Activated CD4-positive, alpha-beta T cell treated with anti-CD3 and anti-CD28 coated beads, Interleukin-2, Interleukin-6, amounts not matched to agents 100 ng/mL and 50 ng/mL, durations not matched to agents 16 hours and 8 hours (primary cell): Measurements from ENCODE around the gene NPFFR1.

Experiments used
- DNase-seq: peaks from one replicate; pipeline ENCODE4 v3.0.0-alpha.2; 2020

NPFFR1 gene

DNA sequence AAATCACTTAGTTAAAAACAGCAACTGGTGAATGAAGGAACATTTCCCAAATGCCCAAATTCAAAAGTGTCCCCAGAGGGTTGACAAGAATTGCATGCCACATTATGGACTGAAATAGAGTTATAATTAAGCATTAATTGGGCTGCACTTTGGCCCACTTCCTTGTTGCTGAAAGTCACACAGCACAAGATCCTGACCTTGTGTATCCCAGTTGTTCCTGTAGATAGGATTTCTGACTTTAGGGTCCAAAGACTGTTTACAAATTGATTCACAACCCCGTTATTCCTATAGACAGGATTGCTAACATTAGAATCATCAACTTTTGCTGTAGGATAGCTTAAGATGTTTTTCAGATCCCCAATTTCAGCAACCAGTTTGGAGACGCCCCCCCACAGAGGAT is 31.5 kb upstream of the NPFFR1 start:
- DNase-seq, result no peak

DNA sequence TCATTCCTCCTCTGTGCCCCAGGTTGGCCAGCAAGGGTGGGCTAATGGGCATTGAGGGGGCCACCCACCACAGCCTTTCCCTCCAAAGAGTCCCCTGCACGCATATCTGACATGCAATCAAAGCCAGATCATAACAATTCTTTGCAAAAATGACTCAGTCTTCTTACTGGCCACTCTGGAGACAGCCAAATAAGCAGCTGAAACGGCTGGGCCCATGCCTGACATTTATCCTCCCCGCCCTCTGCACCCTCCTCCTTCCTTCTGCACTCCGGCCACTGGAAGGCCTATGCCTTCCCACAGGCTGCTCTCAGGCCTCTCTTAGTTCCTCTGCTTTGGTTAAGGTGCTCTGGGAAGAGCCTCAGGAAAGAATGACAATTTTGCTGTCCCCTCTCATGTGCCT is 29.2 kb upstream of the NPFFR1 start:
- DNase-seq, result no peak

DNA sequence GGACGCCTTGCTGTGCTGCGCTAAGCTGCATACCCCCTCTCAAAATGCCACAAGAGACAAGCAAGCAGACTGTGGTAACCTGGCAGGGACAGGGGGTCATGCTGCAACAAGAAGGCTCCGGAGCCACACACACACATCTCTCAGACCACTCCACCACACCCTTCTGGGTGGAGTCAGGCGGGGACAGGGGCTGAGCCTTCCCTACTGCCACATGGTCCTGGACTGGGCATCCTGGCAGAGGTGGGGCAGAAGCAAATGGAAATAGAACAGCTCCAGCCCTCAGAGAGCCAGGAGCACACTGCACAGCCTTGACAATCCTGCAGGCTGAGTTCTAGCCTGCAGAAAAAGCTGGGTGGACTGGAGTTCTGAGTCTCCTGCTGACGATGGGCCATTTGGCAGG is 28.4 kb upstream of the NPFFR1 start:
- DNase-seq, result no peak

DNA sequence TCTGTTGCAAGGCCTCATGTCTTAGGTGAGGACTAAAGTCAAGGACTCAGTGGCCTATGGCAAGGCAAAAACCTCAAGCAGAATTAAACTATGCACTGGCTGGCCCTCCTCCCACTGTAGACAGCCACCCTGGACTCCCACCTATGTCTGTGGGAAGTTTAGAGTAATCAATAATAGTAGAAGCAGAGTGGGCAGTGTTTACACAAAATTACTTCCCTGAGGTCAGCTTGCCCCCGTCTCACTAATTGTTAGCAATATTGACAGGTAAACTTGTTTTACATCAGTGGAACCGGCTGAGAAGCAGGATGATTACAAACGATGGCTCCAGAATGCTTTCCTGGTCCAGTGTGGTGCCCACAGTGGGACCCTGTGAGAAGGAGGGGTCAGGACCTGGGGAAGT is 27.9 kb upstream of the NPFFR1 start:
- DNase-seq, result no peak

DNA sequence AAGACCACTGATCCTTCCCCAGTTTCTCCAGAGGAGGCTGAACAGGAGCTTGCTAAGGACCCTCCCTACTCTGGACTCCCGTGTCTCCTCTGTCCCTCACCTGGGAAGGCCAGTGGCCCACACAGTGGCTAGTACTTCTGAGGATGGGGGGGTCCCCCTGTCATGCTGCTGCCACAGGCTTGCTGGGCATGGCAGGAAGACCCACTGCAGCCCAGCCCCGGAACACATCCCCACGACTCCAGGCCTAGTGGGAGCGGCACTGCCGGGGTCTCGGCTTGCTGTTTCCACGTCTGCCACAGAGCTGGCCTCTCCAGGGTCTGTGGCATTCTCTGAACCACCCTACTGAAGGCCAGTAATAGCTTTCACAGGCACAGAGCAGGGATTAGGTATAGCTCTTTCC is 25.9 kb upstream of the NPFFR1 start:
- no peak for DNase-seq

DNA sequence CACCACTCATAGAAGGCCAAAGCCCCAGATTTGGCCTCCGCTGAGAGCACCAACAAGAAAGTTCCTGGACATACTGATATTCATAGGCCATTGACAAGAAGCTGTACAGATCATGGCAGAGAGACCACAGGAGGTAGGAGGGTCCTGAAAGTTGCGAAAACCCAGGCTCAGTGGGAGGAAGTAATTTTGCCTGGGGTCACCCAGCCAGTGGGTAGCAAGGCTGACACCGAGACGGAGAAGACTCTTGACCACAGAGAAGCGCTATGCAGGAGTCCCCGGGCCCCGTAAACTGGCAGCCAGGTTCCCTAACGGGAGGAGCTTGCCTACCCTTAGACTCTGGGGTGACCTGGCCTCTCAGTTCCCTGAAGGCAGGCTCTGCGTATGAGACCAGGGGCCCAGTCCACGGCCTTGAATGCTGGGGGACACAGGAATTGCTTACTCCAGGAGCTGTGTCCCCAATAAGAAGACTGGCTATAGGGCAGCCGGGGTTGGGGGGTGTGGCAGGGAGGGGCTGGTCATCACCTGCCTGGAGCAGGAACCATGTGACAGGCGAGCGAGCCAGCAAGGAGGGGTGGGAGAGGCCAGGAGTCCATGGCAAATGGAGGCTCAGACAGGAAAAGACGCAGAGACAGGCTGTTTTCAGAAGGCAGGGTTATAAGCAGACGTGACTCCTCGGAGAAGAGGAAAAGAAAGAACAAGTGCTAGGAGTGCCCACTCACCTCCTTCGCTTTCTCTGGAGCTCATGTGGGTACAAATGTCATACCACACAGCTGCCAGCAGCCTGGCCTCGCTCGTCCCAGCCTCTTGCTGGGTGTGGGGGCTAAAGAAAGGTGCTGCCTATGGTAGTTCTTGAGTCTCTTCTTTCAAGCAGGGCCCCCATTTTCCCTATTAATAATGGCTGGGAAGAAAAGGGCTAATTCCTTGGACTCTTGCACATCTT is 24.6 kb upstream of the NPFFR1 start:
- DNase-seq, result no peak

GRCh38 chr10:70306886-70307520 is 23.2 kb upstream of the NPFFR1 start:
- no peak for DNase-seq

- no peak for DNase-seq
Observed at GRCh38 chr10:70306181-70306705, 22.4 kb upstream of the NPFFR1 start.

GRCh38 chr10:70303730-70304129 is 19.9 kb upstream of the NPFFR1 start:
- no peak for DNase-seq

DNA sequence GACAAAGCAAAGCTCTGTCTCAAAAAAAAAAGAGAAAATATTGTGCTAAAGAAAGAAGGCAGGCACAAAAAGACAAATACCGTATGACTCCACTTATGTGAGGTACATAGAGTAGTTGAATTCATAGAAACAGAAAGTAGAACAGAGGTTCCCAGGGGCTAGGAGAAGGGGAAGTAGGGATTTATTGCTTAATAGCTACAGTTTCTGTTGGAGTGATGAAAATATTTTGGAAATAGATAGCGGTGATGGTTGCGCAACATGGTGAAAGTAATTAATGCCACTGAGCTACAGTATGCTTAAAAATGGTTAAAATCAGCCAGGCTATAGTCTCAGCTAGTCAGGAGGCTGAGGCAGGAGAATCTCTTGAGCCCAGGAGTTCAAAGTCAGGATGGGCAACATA is 18.5 kb upstream of the NPFFR1 start:
- no peak for DNase-seq

DNA sequence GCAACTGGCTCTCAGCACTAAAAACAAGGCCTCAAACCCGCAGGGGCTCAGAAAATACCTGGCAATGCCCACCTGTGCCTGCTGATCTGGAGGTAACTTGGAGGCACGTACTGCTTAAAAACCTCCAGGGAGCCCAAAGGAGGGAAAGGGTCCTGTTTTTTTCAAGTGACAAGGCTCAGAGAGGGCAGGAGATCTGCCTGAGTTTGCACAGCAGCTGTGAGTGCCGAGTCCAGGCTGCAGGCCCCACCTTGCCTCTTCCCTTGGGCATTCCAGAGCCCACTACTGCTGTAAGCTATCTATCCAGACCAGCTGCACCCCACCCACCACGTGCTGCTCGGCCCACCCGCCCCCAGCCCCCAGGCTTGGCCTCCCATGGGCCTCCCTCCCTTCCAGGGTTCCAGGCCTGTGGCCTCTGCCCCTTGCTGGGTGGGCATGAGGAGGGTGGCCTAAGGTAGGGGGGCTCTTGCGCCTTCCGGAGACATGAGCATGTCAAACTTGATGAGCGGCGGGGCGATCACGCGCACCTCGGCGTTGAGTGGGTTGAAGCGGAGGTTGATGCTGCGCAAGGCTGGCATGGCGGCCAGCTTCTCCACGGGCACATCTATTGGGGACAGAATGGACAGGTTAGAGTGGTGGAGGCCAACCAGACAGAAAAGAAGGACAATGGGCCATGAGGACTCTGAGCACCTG is 17.2 kb upstream of the NPFFR1 start:
- no peak for DNase-seq

- no peak for DNase-seq
Observed at GRCh38 chr10:70300461-70300860, 16.7 kb upstream of the NPFFR1 start.

GRCh38 chr10:70299876-70300275 is 16.1 kb upstream of the NPFFR1 start:
- no peak for DNase-seq

DNA sequence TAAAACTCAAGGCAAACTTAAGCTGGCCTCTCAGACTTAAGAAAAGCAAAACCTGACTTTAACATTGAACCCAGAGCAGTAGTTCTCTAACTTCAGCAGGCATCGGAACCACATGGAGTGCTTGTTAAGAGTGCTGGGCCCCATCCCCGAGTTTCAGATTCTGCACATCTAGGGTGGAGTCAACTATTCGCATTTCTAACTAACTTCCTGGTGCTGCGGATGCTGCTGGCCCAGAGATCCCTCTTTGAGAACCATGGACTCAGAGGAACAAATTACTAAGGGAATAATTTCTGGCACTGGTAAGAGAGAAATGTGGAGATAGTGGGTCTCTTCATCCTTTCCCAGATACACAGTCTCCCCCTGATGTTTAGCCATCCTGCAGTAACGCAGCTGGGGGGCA is 14.6 kb upstream of the NPFFR1 start:
- DNase-seq, result no peak

GRCh38 chr10:70297224-70297623 is 13.4 kb upstream of the NPFFR1 start:
- DNase-seq, result no peak

- DNase-seq, result no peak
Observed at GRCh38 chr10:70296406-70296899, 12.6 kb upstream of the NPFFR1 start.

DNA sequence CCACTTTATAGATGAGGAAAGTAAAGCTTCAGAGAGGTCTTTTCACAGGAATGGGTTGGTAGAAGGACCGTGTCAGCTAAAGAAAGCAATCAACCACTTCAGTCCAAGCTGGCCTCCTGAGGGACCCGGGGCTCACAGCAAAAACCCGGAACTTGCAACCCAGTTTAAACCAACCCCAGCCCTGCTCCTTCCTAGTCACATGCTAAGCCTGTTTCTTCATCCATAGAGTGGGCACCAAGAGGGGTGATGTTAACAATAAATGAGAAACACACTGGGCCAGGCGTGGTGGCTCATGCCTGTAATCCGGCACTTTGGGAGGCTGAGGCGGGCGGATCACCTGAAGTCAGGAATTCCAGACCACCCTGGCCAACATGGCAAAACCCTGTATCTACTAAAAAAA is 12.1 kb upstream of the NPFFR1 start:
- no peak for DNase-seq

DNA sequence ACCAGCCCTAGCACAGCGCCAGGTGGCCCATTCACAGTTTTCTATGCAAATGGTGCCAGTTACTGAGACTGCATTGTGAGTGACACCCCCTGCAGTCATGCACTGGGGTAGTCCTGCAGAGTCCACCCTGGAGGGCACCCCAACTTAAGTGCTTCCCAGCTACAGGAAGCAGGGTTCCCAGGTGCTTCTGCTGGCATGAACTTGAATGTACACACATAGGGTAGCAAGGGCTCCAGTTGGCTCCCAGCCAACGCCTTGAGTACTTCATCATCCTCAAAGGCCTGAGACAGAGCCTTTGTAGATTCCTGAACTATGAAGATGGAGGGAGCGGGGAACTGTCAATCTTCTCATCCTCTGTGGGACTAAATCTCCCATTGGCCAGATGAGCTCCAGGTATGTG is 11.5 kb upstream of the NPFFR1 start:
- DNase-seq, result no peak

GRCh38 chr10:70293169-70293843 is 9.5 kb upstream of the NPFFR1 start:
- DNase-seq, result no peak

DNA sequence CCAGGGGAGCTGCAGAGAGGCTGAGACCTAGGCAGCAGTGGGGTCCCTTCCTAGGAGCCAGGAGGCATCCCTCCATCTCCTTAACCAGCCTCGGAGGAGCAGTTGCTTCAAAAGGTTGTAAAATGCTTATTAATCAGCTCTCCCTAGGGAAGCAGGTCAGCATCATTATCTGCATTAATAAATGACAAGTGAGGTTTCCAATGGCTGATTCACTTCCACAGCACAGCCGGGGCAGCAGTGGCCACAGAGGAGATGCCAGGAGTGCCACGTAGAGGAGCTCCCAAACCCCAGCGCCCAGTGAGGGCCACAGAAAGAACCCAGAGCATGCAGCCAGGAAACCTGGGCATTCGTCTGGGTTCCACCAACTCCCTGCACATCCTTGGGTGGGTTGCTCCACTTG is 8.2 kb upstream of the NPFFR1 start:
- no peak for DNase-seq

GRCh38 chr10:70289739-70290138 is 5.9 kb upstream of the NPFFR1 start:
- no peak for DNase-seq

DNA sequence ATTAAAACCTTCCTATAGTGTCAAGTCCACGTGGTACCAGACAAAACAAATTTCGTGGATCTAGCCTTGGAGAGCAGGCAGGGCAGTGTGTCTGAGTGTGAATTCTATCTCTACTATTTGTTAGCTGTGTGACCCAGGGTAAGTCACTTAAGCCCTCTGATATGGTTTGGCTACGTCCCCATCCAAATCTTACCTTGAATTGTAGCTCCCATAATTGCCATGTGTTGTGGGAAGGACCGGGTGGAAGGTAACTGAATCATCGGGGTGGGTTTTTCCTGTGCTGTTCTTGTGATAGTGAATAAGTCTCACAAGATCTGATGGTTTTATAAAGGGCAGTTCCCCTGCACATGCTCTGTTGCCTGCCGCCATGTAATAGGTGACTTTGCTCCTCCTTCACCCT is 2.8 kb upstream of the NPFFR1 start:
- no peak for DNase-seq

GRCh38 chr10:70285476-70285831 is 1.6 kb upstream of the NPFFR1 start:
- DNase-seq, result no peak
